GM12878 (cell line): ENCODE results near the gene CCDC63.

ENCODE experiments used
- ATF2 ChIP-seq: IDR thresholded peaks from 2 replicates; pipeline ENCODE4 v1.6.1; 2012; ENCODE audit warnings: low read length, inconsistent platforms
- CEBPZ ChIP-seq: fragments of 150-350 bp; IDR thresholded peaks from 2 replicates; pipeline ENCODE4 v1.6.1; 2016; ENCODE audit warnings: low read depth, low read length
- CTCF ChIP-seq, 3 experiments: IDR thresholded peaks in 2 of 3; conservative IDR thresholded peaks in 1 of 3; 2 replicates each; pipeline ENCODE4 v1.5.1; 2011; ENCODE audit warnings: low read depth in 3 of 3, low read length in 3 of 3, mild to moderate bottlenecking in 3 of 3, control low read depth in 2 of 3, moderate library complexity in 2 of 3, inconsistent platforms in 1 of 3, mixed read lengths in 1 of 3; ENCODE audit not compliant: control insufficient read depth in 2 of 3, insufficient read depth in 1 of 3; ENCODE audit errors: extremely low read depth in 1 of 3
- RB1 ChIP-seq: fragments of 450-650 bp; formaldehyde crosslinking; IDR thresholded peaks from 2 replicates; pipeline ENCODE4 v1.6.1; 2017; ENCODE audit warnings: mild to moderate bottlenecking, borderline replicate concordance
- TCF7 ChIP-seq: IDR thresholded peaks from 2 replicates; pipeline ENCODE4 v1.6.1; 2014; ENCODE audit warnings: antibody characterized with exemption, borderline replicate concordance
- USF1 ChIP-seq: IDR thresholded peaks from 2 replicates; pipeline ENCODE4 v1.6.1; 2011; ENCODE audit warnings: borderline replicate concordance, low read depth, mild to moderate bottlenecking, moderate library complexity, mixed read lengths, low read length; ENCODE audit not compliant: insufficient read depth; ENCODE audit errors: extremely low read length

- TF ChIP-seq USF1 (no peak), RB1 (no peak), CTCF (IDR thresholded peaks at IDR 0.05 in 2 of 3, conservative IDR thresholded peaks at IDR 0.05 in 1 of 3; ENCODE audit: control insufficient read depth in 2 of 3, extremely low read depth in 1 of 3, insufficient read depth in 1 of 3, low read depth in 3 of 3, low read length in 3 of 3) (no peak), CEBPZ (no peak), TCF7 (no peak), ATF2 (no peak)
Observed at GRCh38 chr12:110920324-110920910, 73.6 kb downstream of the CCDC63 start, which contains the start of gene MYL2.
